MM.1S (cell line): ENCODE measurements around the gene LMF1.
"Not testable (repeated sequence)": the region's sequence is repeated elsewhere in the genome, so short reads cannot be mapped to it uniquely, and the experiment has no call there.

Source experiments
- DNase-seq: peaks from one replicate; pipeline ENCODE4 v3.0.0-alpha.2; 2015
- H2AFZ ChIP-seq: fragments of 300-600 bp; sonication (generic); 2 replicates; pipeline ENCODE4 v1.6.0; 2016; ENCODE audit warnings: antibody characterized with exemption, low read length
- H3F3A ChIP-seq: fragments of 300-600 bp; sonication (generic); 2 replicates; pipeline ENCODE4 v1.6.1; 2016; ENCODE audit warnings: mild to moderate bottlenecking, antibody characterized with exemption, low read length, moderate library complexity, mixed read lengths; ENCODE audit not compliant: insufficient read depth
- H3K27ac ChIP-seq: fragments of 300-600 bp; sonication (generic); 2 replicates; pipeline ENCODE4 v1.5.1; 2016; ENCODE audit warnings: mild to moderate bottlenecking, low read length
- H3K27me3 ChIP-seq: fragments of 300-600 bp; sonication (generic); replicated peaks from 2 replicates; pipeline ENCODE4 v1.6.0; 2016; ENCODE audit warnings: low read length; ENCODE audit not compliant: insufficient read depth
- H3K36me3 ChIP-seq: fragments of 300-600 bp; sonication (generic); replicated peaks from 2 replicates; pipeline ENCODE4 v1.6.1; 2016; ENCODE audit warnings: mild to moderate bottlenecking, low read length, mixed read lengths; ENCODE audit not compliant: insufficient read depth
- H3K4me1 ChIP-seq: fragments of 300-600 bp; sonication (generic); 2 replicates; pipeline ENCODE4 v1.6.1; 2016; ENCODE audit warnings: low read length, mixed read lengths
- H3K4me2 ChIP-seq: fragments of 300-600 bp; sonication (generic); 2 replicates; pipeline ENCODE4 v1.6.0; 2016; ENCODE audit warnings: low read depth, low read length
- H3K4me3 ChIP-seq: fragments of 300-600 bp; sonication (generic); 2 replicates; pipeline ENCODE4 v1.5.1; 2016; ENCODE audit warnings: low read length, mixed read lengths
- H3K79me2 ChIP-seq: fragments of 300-600 bp; sonication (generic); 2 replicates; pipeline ENCODE4 v1.6.1; 2016; ENCODE audit warnings: mixed run types, low read length, mixed read lengths
- H3K9ac ChIP-seq: fragments of 300-600 bp; sonication (generic); 2 replicates; pipeline ENCODE4 v1.6.1; 2016; ENCODE audit warnings: low read length, mixed read lengths
- H3K9me2 ChIP-seq: fragments of 300-600 bp; sonication (generic); replicated peaks from 2 replicates; pipeline ENCODE4 v1.6.1; 2016; ENCODE audit warnings: mild to moderate bottlenecking, low read length, mixed read lengths; ENCODE audit not compliant: insufficient read depth
- H3K9me3 ChIP-seq: fragments of 300-600 bp; sonication (generic); replicated peaks from 2 replicates; pipeline ENCODE4 v1.6.1; 2016; ENCODE audit warnings: mild to moderate bottlenecking, low read length, mixed read lengths; ENCODE audit not compliant: insufficient read depth
- H4K20me1 ChIP-seq: fragments of 300-600 bp; sonication (generic); 2 replicates; pipeline ENCODE4 v1.6.1; 2016; ENCODE audit warnings: mild to moderate bottlenecking, low read length, moderate library complexity, mixed read lengths; ENCODE audit not compliant: insufficient read depth
- CTCF ChIP-seq: fragments of 300-600 bp; sonication (generic); IDR thresholded peaks from 2 replicates; pipeline ENCODE4 v1.5.1; 2016; ENCODE audit warnings: antibody characterized with exemption, low read length, mixed read lengths
- EZH2 ChIP-seq: fragments of 300-600 bp; sonication (generic); optimal IDR thresholded peaks from 2 replicates; pipeline ENCODE3; 2017; ENCODE audit warnings: low read depth, mild to moderate bottlenecking, antibody characterized with exemption, low read length, mixed read lengths
- EZH2phosphoT487 ChIP-seq: fragments of 300-600 bp; sonication (generic); IDR thresholded peaks from 2 replicates; pipeline ENCODE4 v1.6.1; 2018; ENCODE audit warnings: antibody characterized with exemption, low read length

LMF1 gene

GRCh38 chr16:885391-885790 is 85.4 kb downstream of the LMF1 start:
- Histone ChIP-seq H3K4me3 (no peak overlapping the region), H3K4me1 (no peaks in the 10 kb centered on the region), H2AFZ (no peak overlapping the region), H3F3A (no peaks in the 10 kb centered on the region), H3K36me3 (no peaks in the 10 kb centered on the region), H3K79me2 (no peaks in the 10 kb centered on the region), H3K27ac (no peak overlapping the region), H3K9ac (no peak overlapping the region), H3K4me2 (no peak overlapping the region), H3K9me3 (no peaks in the 10 kb centered on the region), H3K27me3 (peaks cover 90% of the 10 kb centered on the region), H3K9me2 (no peaks in the 10 kb centered on the region), H4K20me1 (no peaks in the 10 kb centered on the region; the same call in 1 of the 2 replicates)
- no peak for TF ChIP-seq EZH2
- no peak for DNase-seq

GRCh38 chr16:884232-884631 is 86.6 kb downstream of the LMF1 start:
- TF ChIP-seq CTCF = no peak
- no peak for TF ChIP-seq EZH2phosphoT487
- TF ChIP-seq EZH2 = no peak
- Histone ChIP-seq H2AFZ (no peak overlapping the region), H3K9me2 (no peaks in the 10 kb centered on the region), H3K9me3 (no peaks in the 10 kb centered on the region), H4K20me1 (no peaks in the 10 kb centered on the region; the same call in 1 of the 2 replicates), H3K9ac (no peak overlapping the region), H3K79me2 (no peaks in the 10 kb centered on the region), H3K36me3 (no peaks in the 10 kb centered on the region), H3K27me3 (peaks cover 90% of the 10 kb centered on the region), H3K27ac (no peak overlapping the region), H3K4me1 (no peaks in the 10 kb centered on the region), H3K4me3 (no peak overlapping the region), H3K4me2 (no peak overlapping the region), H3F3A (no peaks in the 10 kb centered on the region)
- no peak for DNase-seq

- Histone ChIP-seq H3K4me3 (no peak overlapping the region), H2AFZ (no peak overlapping the region), H3K27ac (no peak overlapping the region), H3K9ac (no peak overlapping the region), H3K9me3 (no peaks in the 10 kb centered on the region), H3K4me1 (no peaks in the 10 kb centered on the region), H3K9me2 (no peaks in the 10 kb centered on the region), H3K36me3 (no peaks in the 10 kb centered on the region), H3K4me2 (no peak overlapping the region), H3K79me2 (no peaks in the 10 kb centered on the region), H4K20me1 (no peaks in the 10 kb centered on the region; the same call in 1 of the 2 replicates), H3F3A (no peaks in the 10 kb centered on the region), H3K27me3 (peaks cover 90% of the 10 kb centered on the region)
- DNase-seq = no peak
- TF ChIP-seq CTCF (no peak), EZH2phosphoT487 (no peak), EZH2 (no peak)
Measured at GRCh38 chr16:883781-884180, 87.0 kb downstream of the LMF1 start.

- Histone ChIP-seq H4K20me1 (no peaks in the 10 kb centered on the region; the same call in 1 of the 2 replicates), H3K9me3 (no peaks in the 10 kb centered on the region), H3K4me3 (no peak overlapping the region), H3K9me2 (no peaks in the 10 kb centered on the region), H3K4me2 (no peak overlapping the region), H3K4me1 (no peaks in the 10 kb centered on the region), H3K79me2 (no peaks in the 10 kb centered on the region), H3K9ac (no peak overlapping the region), H3K27ac (no peak overlapping the region), H3K27me3 (peaks cover 90% of the 10 kb centered on the region), H3F3A (no peaks in the 10 kb centered on the region), H2AFZ (no peak overlapping the region), H3K36me3 (no peaks in the 10 kb centered on the region)
- TF ChIP-seq EZH2phosphoT487 (no peak), EZH2 (no peak), CTCF (no peak)
- no peak for DNase-seq
Measured at GRCh38 chr16:883340-883739, 87.4 kb downstream of the LMF1 start.

- peaks cover 90% of the 10 kb centered on the region for H3K27me3 ChIP-seq
- not testable (repeated sequence) for H3K9ac ChIP-seq
Measured at GRCh38 chr16:882671-883070, 88.1 kb downstream of the LMF1 start.

More at GRCh38 chr16:882671-883070, 88.1 kb downstream of the LMF1 start:
- not testable (repeated sequence) for H3K4me3 ChIP-seq, H3F3A ChIP-seq, H3K4me2 ChIP-seq, H2AFZ ChIP-seq, DNase-seq, H3K9me2 ChIP-seq, H4K20me1 ChIP-seq, H3K9me3 ChIP-seq, H3K79me2 ChIP-seq, H3K27ac ChIP-seq, H3K36me3 ChIP-seq, H3K4me1 ChIP-seq
